Heart right ventricle (tissue), 16 donors: ENCODE measurements around the gene TICAM2. TPM values are rescaled to one million over a fixed set of nuclear protein-coding genes. Genes with fewer than 3 reads are reported as not detected.

Experiments
- ATAC-seq, 8 donors: fragments of 200-7000 bp; cut with Tn5 transposase; one replicate each; pipeline ENCODE4 v1.9.1; 2020; ENCODE audit warnings: mild to moderate bottlenecking in 8 of 8, moderate library complexity in 8 of 8, moderate number of reproducible peaks in 1 of 8
- DNase-seq, 2 donors: peaks; one replicate each; pipeline ENCODE4 v3.0.0-alpha.2; 2020
- H3K27ac ChIP-seq, 10 donors: fragments of 200-600 bp; sonication (generic) in 2 of 10; one replicate each; pipeline versions ENCODE4 v1.5.0 to v1.8.0; 2020 to 2022; ENCODE audit warnings: mild to moderate bottlenecking in 3 of 10
- H3K27me3 ChIP-seq, 7 donors: fragments of 200-600 bp; one replicate each; pipeline ENCODE4 v1.8.0; 2021 to 2022; ENCODE audit warnings: mild to moderate bottlenecking in 2 of 7
- H3K36me3 ChIP-seq, 9 donors: fragments of 200-600 bp; sonication (generic) in 1 of 9; one replicate each; pipeline versions ENCODE4 v1.5.0 to v1.8.0; 2020 to 2022; ENCODE audit warnings: mild to moderate bottlenecking in 2 of 9
- H3K4me1 ChIP-seq, 9 donors: fragments of 200-600 bp; sonication (generic) in 1 of 9; one replicate each; pipeline versions ENCODE4 v1.5.0 to v1.8.0; 2020 to 2022; ENCODE audit warnings: mild to moderate bottlenecking in 4 of 9
- H3K4me3 ChIP-seq, 10 donors: fragments of 200-600 bp; sonication (generic) in 2 of 10; one replicate each; pipeline versions ENCODE4 v1.5.0 to v1.8.0; 2020 to 2022; ENCODE audit warnings: mild to moderate bottlenecking in 7 of 10, moderate library complexity in 2 of 10
- H3K9me3 ChIP-seq, 11 donors: fragments of 200-600 bp in 10 of 11; sonication (generic) in 2 of 11; one replicate each; pipeline versions ENCODE4 v1.5.0 to v1.8.0; 2013 to 2022; ENCODE audit warnings: mild to moderate bottlenecking in 2 of 11, control low read depth in 1 of 11, moderate library complexity in 1 of 11
- CTCF ChIP-seq, 9 donors: fragments of 200-600 bp; sonication (generic) in 2 of 9; IDR thresholded peaks; one replicate each; pipeline versions ENCODE4 v1.5.0 to v1.8.0; 2021 to 2022; ENCODE audit warnings: antibody characterized with exemption in 9 of 9, mild to moderate bottlenecking in 5 of 9, moderate library complexity in 1 of 9
- WGBS, 2 donors: extraction: QIAGEN DNeasy Blood & Tissue Kit; methylation state at CpG; one replicate each; pipeline ENCODE4 v1.1.7; 2013; ENCODE audit warnings: inconsistent platforms in 1 of 2; 5-methylcytosine and 5-hydroxymethylcytosine counted together
- intact Hi-C, 10 donors: fragments of 100-400 bp; cut with DNase I; formaldehyde crosslinking; loops; one replicate each; pipeline versions ENCODE4 v1.11.1 to v1.14.2; 2022
- polyA plus RNA-seq, 2 donors: library from polyadenylated mRNA; stranded (reverse); fragments of 200-250 nt; gene quantifications; one replicate each; pipeline ENCODE4 v1.2.3, GENCODE V29; 2013
- total RNA-seq, 10 donors: library from RNA; stranded (reverse); fragmentation: NEBNext Ultra II Directional in 3 of 10; extraction: Animal tissue kit (Norgen Biotek cat#: 25700) in 3 of 10; gene quantifications; one replicate each; pipeline versions ENCODE4 v1.2.1 to v1.2.4, GENCODE V29; 2021 to 2023
- donor health status: Arrhythmogenic right ventricular cardiomyopathy.
- donor health status: ischemic (EF 13 %, LVEDD 7.1; RV severe dilation, severe dysfunction).
- donor health status: healthy with polysubstance abuse.
- donor health status: DM: no; HTN: yes; CAD: no.
- donor health status: DM: no; HTN: no; CAD: no.
- donor health status: ischemic (EF 25% LVEDD 6.9; RV normal size, moderate dysfunction).
- donor health status: ischemic (EF 25% LVEDD 5.7; RV mildly dilated, moderate dysfunction).
- donor health status: healthy.
- donor health status: DM: yes; HTN: yes; CAD: no.
- donor health status: Ischemic cardiomyopathy.
- donor health status: ischemic (EF 35%, LVEDD 5.7; RV mildly dilated, moderate dysfunction).
- donor health status: nonischemic (EF 11% LVEDD 7.7; RV severe dilation, severe dysfunction).
- donor health status: DM: yes; HTN: yes; CAD: no.
- donor health status: PGD.
- donor health status: ischemic (EF 29% LVEDD 5.4; RV normal size, mild dysfunction).
- donor health status: nonischemic (EF 23%, LVEDD 6.1; RV moderate dilation, normal function).

Gene TICAM2
- total and polyA plus RNA-seq, 12 donors, result 1.2 to 4.4 (median 1.9) TPM

GRCh38 chr5:115627295-115627865 lies 25.1 kb upstream of the TICAM2 start:
- ATAC-seq (no peak), DNase-seq (no peak)
- Histone ChIP-seq H3K36me3 (peaks cover 0 to 9% (median 0%) of the 10 kb centered on the region in 9 donors), H3K27ac (no peak overlapping the region), H3K4me1 (peaks cover 0 to 38% (median 31%) of the 10 kb centered on the region in 9 donors), H3K4me3 (no peak overlapping the region), H3K9me3 (no peaks in the 10 kb centered on the region), H3K27me3 (no peaks in the 10 kb centered on the region)
- WGBS, 2 donors, result 82 to 92% methylated on average over 5 of the region's 5 CpGs
- intact Hi-C loops, result loop anchor here in 3 of 10 donors (5.0 to 10.0 kb wide), 2 partner anchors 83 to 215 kb away; partner anchors contain the start of genes AP3S1 (in 2 of the 3), ATG12 (in 2 of the 3) and FEM1C (in 1 of the 3)
- TF ChIP-seq CTCF (IDR thresholded peaks at IDR 0.05), result no peak

- ATAC-seq, result peak in 7 of 8 donors; percentile 12 to 49 (median 25)
- 1 to 2% methylated on average over 9 of the region's 9 CpGs for WGBS, 2 donors
- H3K4me1 ChIP-seq, result peaks cover 0 to 47% (median 41%) of the 10 kb centered on the region in 9 donors
Measured at GRCh38 chr5:115626445-115626823, 24.2 kb upstream of the TICAM2 start.

GRCh38 chr5:115625579-115626444 lies 23.5 kb upstream of the TICAM2 start, which contains the start of gene TMED7:
Gene TMED7, minus strand, starts transcription at chr5:115626036. Its CDS starts 244 bp downstream, at chr5:115625792.
- Histone ChIP-seq H3K4me3 (peak within 1 kb of the TSS; percentile 48 to 100 (median 90)), H3K4me1 (peaks cover 0 to 51% (median 44%) of the 10 kb centered on the region in 9 donors), H3K27me3 (no peaks in the 10 kb centered on the region), H3K36me3 (peaks cover 0 to 16% (median 0%) of the 10 kb centered on the region in 9 donors), H3K27ac (peak within 1 kb of the TSS; percentile 31 to 99 (median 96)), H3K9me3 (no peaks in the 10 kb centered on the region)
- ATAC-seq, result peak; percentile 99
- peak; percentile 100 for DNase-seq
- WGBS, 2 donors, result 0 to 1% methylated on average over 72 to 77 of the region's 77 CpGs
- peak in 1 of 9 donors; percentile 18 for TF ChIP-seq CTCF (IDR thresholded peaks at IDR 0.05)
- intact Hi-C loops, result loop anchor here in 4 of 10 donors (1.0 to 10.0 kb wide), 3 partner anchors 81 to 216 kb away; partner anchors contain the start of genes AP3S1 (in 3 of the 4), ATG12 (in 3 of the 4) and FEM1C (in 1 of the 4)

More at GRCh38 chr5:115626445-115626823, 24.2 kb upstream of the TICAM2 start:
- TF ChIP-seq CTCF (IDR thresholded peaks at IDR 0.05), result no peak
- Histone ChIP-seq H3K27ac (peak overlapping the region; percentile 31 to 99 (median 96)), H3K27me3 (no peaks in the 10 kb centered on the region), H3K9me3 (no peaks in the 10 kb centered on the region), H3K4me3 (peak overlapping the region; percentile 27 to 100 (median 90)), H3K36me3 (peaks cover 0 to 12% (median 0%) of the 10 kb centered on the region in 9 donors)
- intact Hi-C loops, result loop anchor here in 4 of 10 donors (1.0 to 10.0 kb wide), 3 partner anchors 82 to 216 kb away; partner anchors contain the start of genes AP3S1 (in 3 of the 4), ATG12 (in 3 of the 4) and FEM1C (in 1 of the 4)
- no peak for DNase-seq

- Histone ChIP-seq H3K27ac (peak overlapping the region in 9 of 10 donors; percentile 71 to 99 (median 97)), H3K27me3 (no peaks in the 10 kb centered on the region), H3K36me3 (peaks cover 0 to 24% (median 3%) of the 10 kb centered on the region in 9 donors), H3K4me3 (peak overlapping the region; percentile 48 to 100 (median 90)), H3K9me3 (no peaks in the 10 kb centered on the region), H3K4me1 (peaks cover 0 to 51% (median 44%) of the 10 kb centered on the region in 9 donors)
- no peak for TF ChIP-seq CTCF (IDR thresholded peaks at IDR 0.05)
- intact Hi-C loops, result loop anchor here in 3 of 10 donors (5.0 to 10.0 kb wide), 2 partner anchors 80 to 217 kb away; partner anchors contain the start of genes AP3S1 (in 2 of the 3), ATG12 (in 2 of the 3) and FEM1C (in 1 of the 3)
- 30 to 34% methylated on average over 3 of the region's 3 CpGs for WGBS, 2 donors
- ATAC-seq (no peak), DNase-seq (no peak)
Measured at GRCh38 chr5:115624994-115625393, 22.7 kb upstream of the TICAM2 start.
